Loucy (cell line): ENCODE data around the gene SEC14L2.
"Not testable (repeated sequence)": the region's sequence is repeated elsewhere in the genome, so short reads cannot be mapped to it uniquely, and the experiment has no call there.

Experiments
- EZH2phosphoT487 ChIP-seq: fragments of 200-600 bp; IDR thresholded peaks from 2 replicates; pipeline ENCODE4 v1.6.1; 2018; ENCODE audit warnings: antibody characterized with exemption, mild to moderate bottlenecking, moderate library complexity, borderline replicate concordance
- TF ChIP-seq, protein P1 (sequence below): fragments of 200-600 bp; sonication (generic); conservative IDR thresholded peaks from 2 replicates; pipeline ENCODE4 v1.5.1; 2014; ENCODE audit warnings: mild to moderate bottlenecking, antibody characterized with exemption, low read length

DNA sequence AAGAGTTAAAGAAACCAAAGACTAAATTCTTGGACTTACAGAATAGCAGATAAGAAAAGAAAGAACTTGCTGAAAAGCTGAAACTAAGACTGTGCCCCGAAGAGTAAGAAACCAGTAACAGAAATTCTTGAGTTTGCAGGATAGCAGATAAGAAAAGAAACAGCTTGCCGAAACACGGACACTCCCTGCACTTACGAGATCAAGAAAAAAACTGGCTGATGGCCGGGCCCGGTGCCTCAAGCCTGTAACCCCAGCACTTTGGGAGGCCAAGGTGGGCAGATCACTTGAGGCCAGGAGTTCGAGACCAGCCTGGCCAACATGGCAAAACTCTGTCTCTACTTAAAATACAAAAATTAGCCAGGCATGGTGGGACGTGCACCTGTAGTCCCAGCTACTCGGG is 54.7 kb downstream of the SEC14L2 start:
- TF ChIP-seq EZH2phosphoT487: not testable (repeated sequence)
- TF ChIP-seq, protein P1, sequence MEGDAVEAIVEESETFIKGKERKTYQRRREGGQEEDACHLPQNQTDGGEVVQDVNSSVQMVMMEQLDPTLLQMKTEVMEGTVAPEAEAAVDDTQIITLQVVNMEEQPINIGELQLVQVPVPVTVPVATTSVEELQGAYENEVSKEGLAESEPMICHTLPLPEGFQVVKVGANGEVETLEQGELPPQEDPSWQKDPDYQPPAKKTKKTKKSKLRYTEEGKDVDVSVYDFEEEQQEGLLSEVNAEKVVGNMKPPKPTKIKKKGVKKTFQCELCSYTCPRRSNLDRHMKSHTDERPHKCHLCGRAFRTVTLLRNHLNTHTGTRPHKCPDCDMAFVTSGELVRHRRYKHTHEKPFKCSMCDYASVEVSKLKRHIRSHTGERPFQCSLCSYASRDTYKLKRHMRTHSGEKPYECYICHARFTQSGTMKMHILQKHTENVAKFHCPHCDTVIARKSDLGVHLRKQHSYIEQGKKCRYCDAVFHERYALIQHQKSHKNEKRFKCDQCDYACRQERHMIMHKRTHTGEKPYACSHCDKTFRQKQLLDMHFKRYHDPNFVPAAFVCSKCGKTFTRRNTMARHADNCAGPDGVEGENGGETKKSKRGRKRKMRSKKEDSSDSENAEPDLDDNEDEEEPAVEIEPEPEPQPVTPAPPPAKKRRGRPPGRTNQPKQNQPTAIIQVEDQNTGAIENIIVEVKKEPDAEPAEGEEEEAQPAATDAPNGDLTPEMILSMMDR: not testable (repeated sequence)
